Head of caudate nucleus (tissue), 42 donors: ENCODE measurements around the gene AK5.
A peak's percentile ranks its signal among the peaks of the same experiment; 100 is the strongest.

Source experiments
- DNase-seq, 42 donors: peaks; one replicate each; pipeline versions ENCODE4 v3.0.0 to v3.0.0-alpha.2; 2020 to 2021; ENCODE audit warnings: mixed read lengths in 7 of 42
- intact Hi-C: fragments of 100-400 bp; cut with DNase I; formaldehyde crosslinking; loops from one replicate; pipeline ENCODE4 v1.15.0; 2022

The AK5 gene

DNA sequence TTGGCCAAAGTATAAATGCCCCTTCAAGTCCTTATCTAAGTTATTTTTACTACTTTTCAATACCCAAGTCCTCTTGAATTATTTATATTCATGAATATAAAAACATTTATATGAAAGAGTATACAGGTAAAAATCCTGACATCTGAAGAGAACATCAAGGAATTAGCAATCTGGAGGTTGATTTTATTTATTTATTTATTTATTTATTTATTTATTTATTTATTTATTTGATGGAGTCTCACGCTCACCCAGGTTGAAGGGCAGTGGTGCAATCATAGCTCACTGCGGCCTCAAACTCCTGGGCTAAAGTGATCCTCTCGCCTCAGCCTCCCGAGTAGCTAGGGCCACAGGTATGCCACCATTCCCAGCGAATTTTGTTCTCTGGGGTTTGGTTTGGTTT is 307.4 kb downstream of the AK5 start:
- intact Hi-C loops: no loop called here

DNA sequence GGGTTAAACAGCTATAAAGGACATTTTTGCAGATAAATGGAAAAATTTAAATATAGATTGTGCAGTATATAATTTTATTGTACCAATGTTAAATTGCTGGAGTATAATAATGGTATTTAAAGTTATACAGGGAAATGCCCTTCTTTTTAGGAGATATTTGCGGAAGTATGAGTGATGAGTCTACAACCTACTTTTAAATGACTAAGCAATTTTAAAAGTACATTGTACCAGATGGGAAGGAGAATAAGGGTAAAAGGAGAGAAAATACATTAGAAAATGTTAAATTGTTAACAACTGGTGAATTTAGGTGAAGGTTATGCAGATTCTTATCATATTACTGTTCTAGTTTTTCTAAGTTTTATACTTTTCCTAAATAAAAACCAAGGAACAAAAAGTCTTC is 308.8 kb downstream of the AK5 start:
- intact Hi-C loops: no loop called here
- no peak for DNase-seq

More for the DNA sequence above, 307.4 kb downstream of the AK5 start:
- DNase-seq: no peak

DNA sequence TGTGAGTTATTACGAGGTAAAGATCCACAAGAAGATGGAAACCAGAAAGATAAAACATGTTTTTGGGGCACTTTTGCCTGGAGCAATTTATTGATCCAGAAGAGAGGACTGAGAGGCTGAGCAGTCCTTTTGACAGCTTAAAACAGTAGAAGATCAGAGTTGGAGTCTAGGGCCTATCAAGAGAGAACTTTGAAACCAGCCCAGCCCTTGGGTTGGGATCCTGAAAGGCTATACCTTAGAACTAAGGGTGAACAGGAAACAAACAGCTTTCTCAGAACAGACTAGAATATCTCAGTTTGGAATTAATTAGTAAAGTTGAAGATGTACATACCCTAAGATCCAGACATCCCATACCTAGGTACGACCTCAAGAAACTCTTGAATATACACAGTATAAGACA is 311.1 kb downstream of the AK5 start:
- DNase-seq: no peak
- intact Hi-C loops: no loop called here

DNA sequence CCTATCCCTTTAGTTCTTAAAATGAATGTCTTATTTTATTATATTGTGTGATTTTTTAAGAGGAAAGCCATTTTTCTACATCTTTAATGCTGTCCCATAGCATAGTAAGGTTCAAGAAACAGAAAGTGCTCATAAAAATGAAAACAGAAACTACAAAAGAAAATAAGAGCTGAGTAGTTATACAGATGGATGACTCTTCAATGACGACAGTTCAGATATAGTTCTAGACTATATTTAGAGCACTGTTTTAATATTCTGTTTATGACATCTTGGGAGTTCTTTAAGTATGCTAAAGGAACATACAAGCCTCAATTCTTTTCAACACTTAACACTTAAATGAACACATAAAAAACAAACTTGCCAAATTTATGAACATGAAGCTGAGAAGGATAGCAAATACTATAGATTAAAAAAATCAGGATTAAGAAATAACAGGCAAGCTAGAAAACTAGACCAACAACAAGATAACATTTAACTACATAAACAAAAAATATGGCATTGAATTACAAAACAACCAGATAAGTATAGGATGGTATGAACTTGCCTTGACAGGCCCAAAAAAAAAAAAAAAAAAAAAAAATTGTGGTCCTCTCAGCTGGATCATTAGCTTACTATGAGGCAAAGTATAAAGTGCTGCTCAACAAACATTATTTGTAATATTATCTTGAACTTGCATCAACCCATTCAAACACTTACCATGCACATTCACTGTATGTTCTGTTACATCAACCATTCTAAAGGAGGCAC is 312.7 kb downstream of the AK5 start:
- intact Hi-C loops: no loop called here
- DNase-seq: no peak

DNA sequence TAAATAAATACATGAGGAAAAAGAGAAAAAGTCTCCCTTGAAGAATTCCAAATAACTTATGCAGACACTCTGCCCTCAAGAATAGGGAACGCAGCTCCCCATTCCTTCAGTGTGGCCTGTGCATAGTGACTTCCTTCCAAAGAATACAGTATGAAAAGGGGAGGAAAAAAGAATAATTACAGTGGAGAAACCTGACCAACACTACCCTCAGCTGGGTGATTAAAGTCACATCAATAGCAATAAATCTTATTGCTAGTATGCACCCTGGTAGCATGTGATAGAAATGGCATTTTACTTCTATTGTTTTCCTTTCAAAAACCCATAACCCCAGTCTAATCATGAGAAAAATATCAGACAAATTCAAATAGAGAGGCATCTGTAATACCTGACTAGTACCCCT is 315.5 kb downstream of the AK5 start:
- intact Hi-C loops: no loop called here
- DNase-seq: no peak

DNA sequence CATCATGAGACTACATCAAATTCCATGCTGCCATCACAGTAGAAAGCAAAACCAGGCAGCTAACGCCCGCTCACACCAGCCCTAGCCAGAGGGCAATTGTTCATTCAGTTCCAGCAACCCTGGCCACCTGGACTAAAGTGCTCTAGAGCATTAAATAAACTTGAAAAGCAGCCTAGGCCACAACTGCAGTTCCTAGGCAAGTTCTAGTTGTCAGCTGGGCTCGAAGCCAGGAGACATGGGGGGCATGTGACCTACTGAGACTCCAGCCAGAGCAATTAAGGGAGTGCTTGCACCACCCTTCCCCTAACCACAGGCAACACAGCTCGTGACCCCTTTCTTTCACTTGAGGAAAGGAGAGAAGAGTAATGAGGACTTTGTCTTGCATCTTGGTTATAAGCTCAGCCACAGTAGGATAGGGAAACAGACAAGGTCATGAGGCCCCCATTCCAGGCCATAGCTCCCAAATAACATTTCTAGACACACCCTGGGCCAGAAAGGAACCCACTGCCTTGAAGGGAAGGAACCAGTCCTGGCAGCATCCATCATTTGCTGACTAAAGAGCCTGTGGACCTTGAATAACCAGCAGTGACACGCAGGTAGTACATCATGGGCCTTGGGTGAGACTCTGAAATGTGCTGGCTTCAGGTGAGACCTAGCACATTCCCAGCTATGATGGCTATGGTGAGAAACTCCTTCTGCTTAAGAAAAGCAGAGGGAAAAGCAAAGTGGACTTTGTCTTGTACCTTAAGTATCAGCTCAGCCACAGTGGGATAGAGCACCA is 323.6 kb downstream of the AK5 start:
- peak in 39 of 42 donors; percentile 7 to 81 (median 45) for DNase-seq
- intact Hi-C loops: no loop called here

DNA sequence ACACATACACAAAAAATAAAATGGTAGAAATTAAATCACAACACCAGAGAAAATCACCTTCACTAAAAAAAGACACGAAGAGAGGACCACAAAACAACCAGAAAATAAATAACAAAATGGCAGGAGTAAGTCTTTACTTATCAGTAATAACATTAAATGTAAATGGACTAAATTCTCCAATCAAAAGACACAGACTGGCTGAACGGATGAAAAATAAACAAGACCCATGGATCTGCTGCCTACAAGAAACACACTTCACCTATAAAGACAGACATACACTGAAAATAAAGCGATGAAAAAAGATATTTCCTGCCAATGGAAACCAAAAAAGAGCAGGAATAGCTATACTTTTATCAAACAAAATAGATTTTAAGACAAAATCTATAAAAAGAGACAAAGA is 327.1 kb downstream of the AK5 start:
- DNase-seq: no peak
- intact Hi-C loops: no loop called here
